OCI-M2 (cell line): ENCODE measurements around the gene COPE.
"Not testable (repeated sequence)": the region's sequence is repeated elsewhere in the genome, so short reads cannot be mapped to it uniquely, and the experiment has no call there.

Experiments used
- DNase-seq: peaks from one replicate; lab custom pipeline; 2025; ENCODE audit not compliant: unreplicated experiment; lab: John Stamatoyannopoulos, UW

The COPE gene

DNA sequence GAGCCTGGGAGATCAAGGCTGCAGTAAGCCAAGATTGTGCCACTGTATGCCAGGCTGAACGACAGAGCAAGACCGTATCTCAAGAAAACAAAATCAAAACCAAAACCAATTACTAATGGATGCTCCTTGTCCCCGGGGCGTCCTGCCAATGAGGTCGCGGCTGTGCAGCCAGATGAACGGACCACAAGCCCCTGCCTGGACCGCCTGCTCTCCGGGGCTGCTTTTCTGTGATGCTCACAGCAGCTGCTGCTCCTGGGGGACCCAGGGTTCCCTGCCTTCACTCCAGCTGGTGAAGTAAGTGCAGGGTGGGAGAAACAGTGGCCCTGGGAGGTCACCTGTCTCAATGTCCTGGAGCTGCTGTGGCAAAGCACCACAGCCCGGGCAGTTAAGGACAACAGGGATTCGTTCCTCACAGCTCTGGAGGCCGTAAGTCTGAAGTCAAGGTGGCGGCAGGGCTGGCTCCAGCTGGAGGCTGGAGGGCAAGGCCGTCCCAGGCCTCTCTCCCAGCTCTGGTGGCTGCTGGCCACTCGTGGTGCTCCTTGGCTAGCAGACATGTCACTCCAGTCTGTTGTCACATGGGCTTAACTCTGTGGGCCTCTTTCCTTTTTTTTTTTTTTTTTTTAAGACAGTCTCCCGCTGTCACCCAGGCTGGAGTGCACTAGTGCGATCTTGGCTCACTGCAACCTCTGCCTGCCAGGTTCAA lies 10.1 kb downstream of the COPE start:
- no peak for DNase-seq

- DNase-seq = no peak
Measured at GRCh38 chr19:18906605-18907519, 12.3 kb downstream of the COPE start.

DNA sequence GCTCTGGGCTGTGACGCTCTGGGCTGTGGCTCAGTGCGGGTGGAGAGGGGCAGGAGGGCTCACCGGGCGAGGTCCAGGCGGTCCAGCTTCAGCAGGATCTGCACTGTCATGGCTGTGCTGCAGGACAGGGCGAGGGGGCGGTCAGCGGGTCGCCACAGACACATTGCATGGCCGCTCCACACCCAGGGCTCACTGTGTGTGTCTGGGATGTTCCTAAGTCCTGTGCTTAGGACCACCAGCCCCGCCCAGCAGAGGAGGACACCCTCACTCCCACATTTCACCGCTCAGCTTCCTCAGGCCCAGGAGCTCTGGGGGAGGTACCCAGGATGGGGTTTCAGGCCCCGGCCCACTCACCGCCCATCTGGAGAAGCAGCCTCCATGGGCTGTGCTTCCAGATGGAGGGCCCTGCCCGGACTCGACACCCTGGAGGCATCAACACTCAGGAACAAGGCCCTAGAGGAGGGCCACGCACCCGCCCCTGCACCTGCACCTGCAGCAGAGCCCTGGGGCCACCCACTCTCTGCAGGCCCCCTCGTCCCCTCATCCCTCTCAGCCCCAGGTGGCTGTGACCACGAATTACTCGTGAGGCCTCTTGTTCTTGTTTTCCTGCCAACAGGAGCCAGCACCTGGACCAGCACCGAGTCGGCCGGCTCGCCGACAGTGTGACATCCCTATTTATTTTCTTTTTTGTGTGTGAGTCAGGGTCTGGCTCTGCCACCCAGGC lies 13.5 kb downstream of the COPE start:
- DNase-seq = no peak

DNA sequence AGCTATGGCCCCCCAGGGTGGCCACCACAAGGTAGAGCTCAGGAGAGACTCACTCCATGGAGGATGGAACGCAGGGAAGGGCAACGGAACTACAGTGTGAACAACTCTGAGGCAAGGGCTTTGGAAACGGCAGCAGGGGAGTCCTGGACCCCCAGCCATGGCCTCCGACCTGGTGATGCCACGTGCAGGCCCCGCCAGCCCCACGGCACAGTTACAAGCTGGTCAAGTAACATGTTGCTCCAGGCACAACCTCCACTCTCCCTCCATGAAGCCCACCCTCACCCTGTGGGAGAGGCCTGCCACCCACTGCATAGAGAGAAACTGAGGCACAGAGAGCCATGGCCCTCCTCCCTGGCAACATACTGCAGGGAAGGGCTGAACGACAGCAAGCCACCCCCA lies 14.1 kb downstream of the COPE start:
- DNase-seq = no peak

DNA sequence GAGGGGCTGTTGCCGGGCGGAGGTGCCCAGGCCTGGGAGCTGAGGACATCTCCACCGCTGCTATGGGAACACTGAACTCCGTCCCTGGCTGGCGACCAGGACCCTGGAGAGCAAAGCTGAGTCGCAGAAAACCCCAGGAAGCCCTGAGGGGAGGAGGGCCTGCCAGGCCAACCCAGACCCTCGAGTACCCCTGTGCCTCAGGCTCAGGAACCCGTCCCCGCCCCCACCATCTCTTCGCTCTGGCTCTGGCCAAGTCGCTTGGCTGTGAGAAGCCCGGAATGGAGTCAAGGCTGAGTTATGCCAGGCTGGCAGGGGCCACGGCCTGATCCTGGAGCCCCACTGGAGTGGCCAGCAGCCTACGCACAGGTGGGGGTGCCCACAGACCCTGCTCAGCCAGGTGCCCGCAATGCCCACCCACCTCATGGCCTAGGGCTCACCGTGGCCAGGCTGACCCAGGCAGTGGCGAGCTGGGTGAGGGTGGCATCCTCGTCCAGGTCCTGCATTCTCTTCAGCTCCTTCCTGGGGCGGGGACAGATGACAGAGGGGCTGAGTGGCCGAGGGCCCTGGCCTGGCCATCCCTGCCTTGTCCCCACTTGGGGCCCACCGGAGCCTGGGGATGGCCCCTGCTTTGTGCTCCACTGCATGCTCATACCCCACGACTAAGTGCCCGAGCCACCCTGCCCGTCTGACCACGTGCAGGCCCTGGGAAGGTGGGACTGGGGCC lies 14.7 kb downstream of the COPE start:
- no peak for DNase-seq

DNA sequence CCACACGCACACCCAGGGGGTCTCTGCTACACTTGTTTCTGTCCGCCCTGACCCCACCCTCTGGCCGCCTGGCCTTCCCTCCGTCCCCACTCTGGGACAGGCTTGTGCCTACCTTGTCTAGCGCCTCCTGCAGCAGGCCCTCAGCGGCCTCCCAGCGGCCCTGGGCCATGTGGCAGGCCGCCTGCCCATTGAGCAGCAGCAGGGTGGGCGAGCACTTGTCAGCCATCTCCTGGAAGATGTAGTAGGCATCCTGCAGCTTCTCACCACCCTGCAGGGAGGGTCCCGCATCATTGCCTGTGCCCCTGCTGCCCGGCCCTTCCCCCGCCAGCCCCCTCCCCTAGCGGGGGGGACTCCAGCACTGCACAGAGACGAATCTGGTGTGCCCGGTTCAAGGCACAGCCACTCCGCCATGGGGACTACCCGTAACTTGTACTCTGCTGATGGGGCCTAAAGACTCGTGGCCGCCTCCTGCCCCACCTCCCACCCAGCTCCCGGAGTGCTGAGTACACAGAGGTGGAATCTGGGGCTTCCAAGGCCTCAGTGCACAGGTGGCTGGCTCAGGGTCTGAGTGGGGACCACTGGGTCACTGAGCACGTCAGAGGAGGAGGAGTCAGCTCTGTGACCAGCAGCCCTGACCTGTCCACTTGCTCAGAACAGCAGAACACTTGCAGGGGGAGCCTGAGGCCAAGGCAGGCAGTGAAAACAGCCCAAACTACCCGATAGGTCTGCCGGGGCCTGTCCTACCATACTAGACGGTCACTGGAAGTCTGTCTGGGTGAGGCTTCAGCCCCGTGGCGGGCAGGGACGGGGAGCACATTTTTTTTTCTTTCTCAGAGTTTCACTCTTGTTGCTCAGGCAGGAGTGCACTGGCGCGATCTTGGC lies 15.8 kb downstream of the COPE start:
- no peak for DNase-seq

DNA sequence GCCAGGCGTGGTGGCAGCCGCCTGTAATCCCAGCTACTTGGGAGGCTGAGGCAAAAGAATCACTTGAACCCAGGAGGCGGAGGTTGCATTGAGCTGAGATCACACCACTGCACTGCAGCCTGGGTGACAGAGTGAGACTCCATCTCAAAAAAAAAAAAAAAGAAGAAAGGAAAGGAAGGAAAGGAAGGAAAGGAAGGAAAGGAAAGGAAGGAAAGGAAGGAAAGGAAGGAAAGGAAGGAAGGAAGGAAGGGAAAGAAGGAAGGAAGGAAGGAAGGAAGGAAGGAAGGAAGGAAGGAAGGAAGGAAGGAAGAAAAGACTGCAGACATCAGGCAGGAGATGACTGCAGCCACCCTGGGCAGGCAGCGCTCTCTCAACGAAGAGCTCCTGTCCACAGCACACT lies 16.7 kb downstream of the COPE start:
- DNase-seq = not testable (repeated sequence)

GRCh38 chr19:18901491-18901890 lies 17.7 kb downstream of the COPE start:
- no peak for DNase-seq

DNA sequence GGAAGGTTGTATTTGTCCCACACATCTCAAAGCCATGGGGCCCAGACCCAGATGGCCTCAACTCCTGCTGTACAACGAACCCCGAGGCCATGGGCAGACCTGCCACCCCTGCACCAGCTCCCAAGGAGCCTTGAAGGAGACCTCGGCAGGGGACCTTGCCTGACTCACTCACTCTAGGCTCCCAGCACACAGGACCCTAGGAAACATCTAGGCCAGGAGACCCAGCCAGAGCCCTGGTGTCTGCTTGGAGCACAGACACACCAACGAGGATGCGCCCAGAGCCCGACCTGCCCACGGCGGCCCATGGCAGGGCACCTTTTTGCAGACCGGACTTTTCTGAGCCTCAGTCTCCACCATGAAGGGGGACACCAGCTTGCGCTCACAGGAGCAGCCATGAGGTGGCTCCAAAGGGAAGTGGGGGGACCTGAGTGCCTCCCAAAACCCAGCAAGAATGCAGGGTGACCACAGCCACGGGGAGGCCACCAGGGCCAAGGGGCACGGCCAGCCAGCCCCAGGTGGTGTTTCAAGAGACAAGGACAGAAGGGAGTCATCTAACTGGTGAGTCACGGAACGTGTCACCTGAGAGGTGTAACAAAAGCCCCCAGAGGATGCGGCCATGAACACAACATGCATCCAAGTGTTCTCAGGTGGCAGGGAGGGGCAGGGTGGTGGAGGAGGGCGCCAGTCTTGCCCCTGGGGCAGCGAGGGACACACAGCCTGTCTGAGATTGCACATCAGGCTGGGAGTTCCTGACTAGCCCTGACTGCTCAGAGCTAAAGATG lies 18.3 kb downstream of the COPE start:
- no peak for DNase-seq

- no peak for DNase-seq
Measured at GRCh38 chr19:18899624-18900560, 19.3 kb downstream of the COPE start.

DNA sequence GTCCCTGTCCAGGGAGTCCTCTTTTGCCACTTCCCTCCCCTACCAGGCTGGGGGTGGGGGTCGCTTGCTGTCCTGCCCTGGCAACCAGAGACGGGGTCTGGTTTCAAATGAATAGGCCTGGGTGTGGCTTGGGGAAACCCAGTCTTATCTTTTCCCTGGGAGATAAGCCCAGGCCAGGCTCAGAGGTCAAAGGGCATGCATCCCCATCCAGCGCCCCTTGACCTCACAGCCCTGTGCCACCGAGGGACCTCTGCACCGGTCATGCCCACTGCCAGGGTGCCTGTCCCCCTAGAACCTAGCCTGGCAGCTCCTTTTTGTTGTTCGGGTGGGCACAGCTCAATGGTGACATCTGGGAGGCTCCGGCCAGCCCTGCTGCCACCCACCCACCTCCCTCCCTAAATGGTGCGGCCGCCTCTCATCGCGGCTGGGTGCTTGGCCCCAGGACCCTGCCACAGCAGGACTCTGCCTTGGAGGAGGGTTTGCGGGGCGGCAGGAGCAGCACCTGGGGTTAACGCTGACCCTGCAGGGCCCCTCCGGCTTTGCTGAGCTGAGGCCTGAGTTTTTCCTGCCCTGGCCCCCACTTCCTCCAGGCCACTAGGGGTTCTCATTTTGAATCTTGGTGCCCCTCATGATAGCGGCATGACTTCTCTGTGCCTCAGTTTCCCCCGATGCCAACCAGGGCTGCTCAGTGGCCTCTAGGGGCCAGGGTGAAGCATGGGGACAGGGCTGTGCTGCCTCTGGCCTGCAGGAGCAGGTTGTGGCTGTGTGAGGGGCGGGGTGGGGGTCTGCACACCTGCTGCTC lies 20.4 kb downstream of the COPE start:
- no peak for DNase-seq

DNA sequence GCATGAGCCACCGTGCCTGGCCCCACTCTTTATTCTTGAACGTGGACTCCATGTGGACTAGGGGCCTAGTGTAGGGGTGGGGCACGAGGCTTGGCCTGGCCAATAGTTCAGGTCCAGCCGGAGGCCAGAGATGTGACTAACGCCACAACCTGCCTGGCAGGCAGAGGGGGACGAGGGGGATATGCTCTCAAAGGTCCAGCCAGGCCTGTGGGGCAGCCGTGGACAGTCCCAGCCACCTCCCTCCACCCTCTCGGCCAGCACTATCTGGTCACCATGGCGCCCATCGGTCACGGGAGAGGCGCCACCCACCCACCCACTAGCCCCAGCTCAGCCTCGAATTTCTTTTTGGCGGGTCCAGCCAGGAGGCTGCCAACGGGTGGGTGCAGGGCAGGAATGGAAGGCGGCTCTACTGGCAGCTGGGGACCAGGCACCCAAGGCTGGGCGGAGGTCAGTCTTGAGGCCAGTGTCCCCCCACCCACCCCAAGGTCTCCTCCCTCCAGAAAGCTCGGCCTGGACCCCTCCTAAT lies 21.0 kb downstream of the COPE start:
- DNase-seq = no peak

DNA sequence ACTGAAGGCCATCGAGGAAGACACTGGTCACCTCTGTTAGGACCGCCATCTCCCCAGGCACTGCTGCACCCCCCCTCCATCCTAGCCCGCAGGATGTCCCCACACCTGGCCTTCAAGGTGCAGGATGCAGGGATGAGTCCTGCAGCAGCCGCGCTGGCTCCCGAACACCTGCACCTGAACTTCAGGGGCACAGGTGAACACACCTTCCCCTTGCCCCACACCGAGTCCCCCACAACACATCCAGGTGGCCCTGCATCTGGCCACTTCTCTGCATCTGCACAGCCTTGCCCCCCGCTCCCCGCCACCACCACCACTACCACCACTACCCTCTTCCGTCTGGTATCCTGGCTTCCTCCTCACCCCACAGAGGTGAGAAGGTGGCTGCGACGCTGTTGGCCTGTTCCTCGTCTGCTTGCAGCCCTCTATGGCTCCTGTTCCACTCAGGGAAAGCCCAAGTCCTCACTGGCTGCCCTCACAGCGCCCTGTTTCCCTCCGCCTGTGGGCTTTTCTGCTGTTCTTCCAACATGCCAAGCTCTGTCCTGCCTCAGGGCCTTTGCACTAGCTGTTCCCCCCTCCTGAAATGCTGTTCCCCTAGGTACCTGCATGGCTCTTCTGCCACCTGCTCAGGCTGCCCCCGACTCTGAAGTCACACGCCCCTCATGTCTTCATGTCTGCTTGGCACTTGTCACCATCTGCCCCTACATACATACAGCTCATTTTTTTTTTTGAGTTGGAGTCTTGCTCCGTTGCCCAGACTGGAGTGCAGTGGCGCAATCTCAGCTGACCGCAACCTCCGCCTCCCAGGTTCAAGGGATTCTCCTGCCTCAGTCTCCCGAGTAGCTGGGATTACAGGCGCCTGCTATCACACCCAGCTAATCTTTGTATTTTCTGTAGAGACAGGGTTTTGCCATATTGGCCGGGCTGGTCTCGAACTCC lies 21.8 kb downstream of the COPE start:
- no peak for DNase-seq

GRCh38 chr19:18896421-18896841 lies 22.8 kb downstream of the COPE start:
- no peak for DNase-seq

GRCh38 chr19:18895824-18896341 lies 23.3 kb downstream of the COPE start, which contains the start of gene CERS1:
Gene CERS1, minus strand, starts transcription at chr19:18896158. Its CDS starts 86 bp downstream, at chr19:18896072.
- no peak for DNase-seq
